Endothelial cell (in vitro differentiated cells): Measurements from ENCODE around the gene METTL3. TPM values are rescaled to one million over a fixed set of nuclear protein-coding genes. Genes with fewer than 3 reads are reported as not detected.

Experiments used
- DNase-seq: peaks from one replicate; pipeline ENCODE4 v3.0.0; 2021; ENCODE audit warnings: low spot score
- H3K27ac Mint-ChIP-seq: one replicate; pipeline ENCODE4 v1.8.0; 2021; ENCODE audit warnings: mixed read lengths, inconsistent platforms; ENCODE audit not compliant: unreplicated experiment
- H3K27me3 Mint-ChIP-seq: one replicate; pipeline ENCODE4 v1.8.0; 2021; ENCODE audit warnings: mild to moderate bottlenecking, moderate library complexity, mixed read lengths, inconsistent platforms; ENCODE audit not compliant: unreplicated experiment
- H3K36me3 Mint-ChIP-seq: one replicate; pipeline ENCODE4 v1.8.0; 2021; ENCODE audit warnings: mild to moderate bottlenecking, low read depth, mixed read lengths, inconsistent platforms; ENCODE audit not compliant: unreplicated experiment
- H3K4me1 Mint-ChIP-seq: one replicate; pipeline ENCODE4 v1.8.0; 2021; ENCODE audit warnings: mild to moderate bottlenecking, mixed read lengths, inconsistent platforms; ENCODE audit not compliant: unreplicated experiment
- H3K4me3 Mint-ChIP-seq: one replicate; pipeline ENCODE4 v1.8.0; 2021; ENCODE audit warnings: mild to moderate bottlenecking, mixed read lengths, inconsistent platforms; ENCODE audit not compliant: unreplicated experiment
- H3K9me3 Mint-ChIP-seq: one replicate; pipeline ENCODE4 v1.8.0; 2021; ENCODE audit warnings: mixed read lengths, inconsistent platforms; ENCODE audit not compliant: unreplicated experiment
- total RNA-seq: library from RNA; stranded (reverse); fragmentation: NEBNext Ultra II Directional; extraction: Animal tissue kit (Norgen Biotek cat#: 25700); gene quantifications from one replicate; pipeline ENCODE4 v1.2.1, GENCODE V29; 2021; ENCODE audit not compliant: unreplicated experiment
- TF ChIP-seq, protein P1 (sequence below): fragments of 200-600 bp; sonication (generic); IDR thresholded peaks from one replicate; pipeline ENCODE4 v1.5.0; 2021; ENCODE audit warnings: antibody characterized with exemption; ENCODE audit not compliant: unreplicated experiment

The METTL3 gene
- total RNA-seq, 1 donor from 2014 or later = 46.1 TPM

DNA sequence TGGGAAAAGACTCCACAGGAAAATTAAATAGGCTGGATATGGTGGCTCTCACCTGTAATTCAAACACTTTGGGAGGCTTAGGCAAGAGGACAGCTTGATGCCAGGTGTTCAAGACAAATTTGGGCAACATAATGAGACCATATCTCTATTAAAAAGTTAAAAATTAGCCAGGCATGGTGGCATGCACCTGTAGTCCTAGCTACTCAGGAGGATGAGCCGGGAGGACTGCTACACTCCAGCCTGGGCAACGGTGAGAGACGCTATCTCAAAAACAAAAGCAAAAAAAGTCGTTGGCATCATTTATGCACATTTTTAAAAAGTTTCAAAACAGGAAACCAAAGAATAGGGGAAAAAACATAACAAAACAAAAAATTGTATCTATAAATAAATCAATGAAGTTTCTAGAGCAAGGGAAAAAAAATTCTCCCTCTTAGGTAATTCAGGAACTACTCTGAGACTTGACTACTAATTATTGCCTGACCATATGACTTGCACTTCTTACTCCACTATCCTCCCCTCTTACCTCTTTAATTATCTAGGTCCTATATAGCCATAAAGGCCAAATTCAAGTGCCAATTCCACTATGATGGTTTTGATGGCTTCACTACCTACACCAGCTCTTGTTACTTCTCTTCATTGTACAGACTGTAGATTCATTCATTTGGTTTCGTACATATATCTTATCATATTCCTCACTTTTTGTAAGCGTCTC, 1.6 kb downstream of the METTL3 start:
- Mint-ChIP-seq H3K4me1 (peaks cover 17% of the 10 kb centered on the region), H3K27me3 (peaks cover 7% of the 10 kb centered on the region), H3K36me3 (peaks cover 16% of the 10 kb centered on the region), H3K27ac (peak overlapping the region; percentile 92), H3K4me3 (peak overlapping the region; percentile 94), H3K9me3 (no peaks in the 10 kb centered on the region)
- TF ChIP-seq, protein P1, sequence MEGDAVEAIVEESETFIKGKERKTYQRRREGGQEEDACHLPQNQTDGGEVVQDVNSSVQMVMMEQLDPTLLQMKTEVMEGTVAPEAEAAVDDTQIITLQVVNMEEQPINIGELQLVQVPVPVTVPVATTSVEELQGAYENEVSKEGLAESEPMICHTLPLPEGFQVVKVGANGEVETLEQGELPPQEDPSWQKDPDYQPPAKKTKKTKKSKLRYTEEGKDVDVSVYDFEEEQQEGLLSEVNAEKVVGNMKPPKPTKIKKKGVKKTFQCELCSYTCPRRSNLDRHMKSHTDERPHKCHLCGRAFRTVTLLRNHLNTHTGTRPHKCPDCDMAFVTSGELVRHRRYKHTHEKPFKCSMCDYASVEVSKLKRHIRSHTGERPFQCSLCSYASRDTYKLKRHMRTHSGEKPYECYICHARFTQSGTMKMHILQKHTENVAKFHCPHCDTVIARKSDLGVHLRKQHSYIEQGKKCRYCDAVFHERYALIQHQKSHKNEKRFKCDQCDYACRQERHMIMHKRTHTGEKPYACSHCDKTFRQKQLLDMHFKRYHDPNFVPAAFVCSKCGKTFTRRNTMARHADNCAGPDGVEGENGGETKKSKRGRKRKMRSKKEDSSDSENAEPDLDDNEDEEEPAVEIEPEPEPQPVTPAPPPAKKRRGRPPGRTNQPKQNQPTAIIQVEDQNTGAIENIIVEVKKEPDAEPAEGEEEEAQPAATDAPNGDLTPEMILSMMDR = no peak
- no peak for DNase-seq

DNA sequence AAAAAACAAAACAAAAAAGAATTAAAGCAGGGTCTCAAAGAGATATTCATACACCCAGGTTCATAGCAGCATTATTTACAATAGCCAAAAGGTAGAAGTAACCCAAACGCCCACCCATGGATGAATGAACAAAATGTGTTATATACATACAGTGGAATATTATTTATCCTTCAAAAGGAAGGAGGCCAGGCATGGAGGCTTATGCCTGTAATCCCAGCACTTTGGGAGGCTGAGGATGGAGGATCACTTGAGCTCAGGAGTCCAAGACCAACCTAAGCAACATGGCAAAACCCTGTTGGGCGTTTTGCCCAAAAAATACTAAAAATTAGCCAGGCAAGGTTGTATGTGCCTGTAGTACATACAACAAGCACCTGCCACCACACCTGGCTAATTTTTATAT, 4.6 kb downstream of the METTL3 start:
- no peak overlapping the region for H3K4me3 Mint-ChIP-seq
- no peak overlapping the region for H3K27ac Mint-ChIP-seq
- no peak for DNase-seq
- peaks cover 27% of the 10 kb centered on the region for H3K36me3 Mint-ChIP-seq
- TF ChIP-seq, protein P1 = no peak
- peaks cover 6% of the 10 kb centered on the region for H3K27me3 Mint-ChIP-seq
- peaks cover 14% of the 10 kb centered on the region for H3K4me1 Mint-ChIP-seq
- H3K9me3 Mint-ChIP-seq = no peaks in the 10 kb centered on the region

GRCh38 chr14:21505012-21505553, 6.1 kb downstream of the METTL3 start:
- H3K4me3 Mint-ChIP-seq = no peak overlapping the region
- TF ChIP-seq, protein P1 = no peak
- H3K36me3 Mint-ChIP-seq = peaks cover 27% of the 10 kb centered on the region
- H3K27me3 Mint-ChIP-seq = peaks cover 2% of the 10 kb centered on the region
- H3K9me3 Mint-ChIP-seq = no peaks in the 10 kb centered on the region
- H3K27ac Mint-ChIP-seq = no peak overlapping the region
- peaks cover 7% of the 10 kb centered on the region for H3K4me1 Mint-ChIP-seq
- DNase-seq = no peak

GRCh38 chr14:21503376-21503775, 7.8 kb downstream of the METTL3 start:
- H3K4me3 Mint-ChIP-seq = no peak overlapping the region
- H3K27me3 Mint-ChIP-seq = peaks cover 1% of the 10 kb centered on the region
- no peak for DNase-seq
- H3K9me3 Mint-ChIP-seq = no peaks in the 10 kb centered on the region
- H3K36me3 Mint-ChIP-seq = peaks cover 36% of the 10 kb centered on the region
- peaks cover 3% of the 10 kb centered on the region for H3K4me1 Mint-ChIP-seq
- TF ChIP-seq, protein P1 = no peak
- no peak overlapping the region for H3K27ac Mint-ChIP-seq

GRCh38 chr14:21501568-21501967, 9.6 kb downstream of the METTL3 start:
- H3K9me3 Mint-ChIP-seq = no peaks in the 10 kb centered on the region
- H3K36me3 Mint-ChIP-seq = peaks cover 34% of the 10 kb centered on the region
- H3K4me1 Mint-ChIP-seq = peaks cover 3% of the 10 kb centered on the region
- TF ChIP-seq, protein P1 = no peak
- no peak overlapping the region for H3K27ac Mint-ChIP-seq
- H3K4me3 Mint-ChIP-seq = no peak overlapping the region
- peaks cover 1% of the 10 kb centered on the region for H3K27me3 Mint-ChIP-seq
- no peak for DNase-seq
